GM18511 (cell line): ENCODE results near the gene HSD11B1.

Experiments used
- ATAC-seq: cut with Tn5 transposase; IDR thresholded peaks from one replicate; pipeline ENCODE4 v1.9.1; 2021; ENCODE audit warnings: mild to moderate bottlenecking, moderate library complexity; ENCODE audit not compliant: unreplicated experiment

HSD11B1 gene

GRCh38 chr1:209751627-209752231 is 47.1 kb downstream of the HSD11B1 start:
- ATAC-seq = peak; percentile 52

- no peak for ATAC-seq
Measured at GRCh38 chr1:209752890-209753289, 48.2 kb downstream of the HSD11B1 start.

- no peak for ATAC-seq
Measured at GRCh38 chr1:209755256-209755655, 50.6 kb downstream of the HSD11B1 start.

DNA sequence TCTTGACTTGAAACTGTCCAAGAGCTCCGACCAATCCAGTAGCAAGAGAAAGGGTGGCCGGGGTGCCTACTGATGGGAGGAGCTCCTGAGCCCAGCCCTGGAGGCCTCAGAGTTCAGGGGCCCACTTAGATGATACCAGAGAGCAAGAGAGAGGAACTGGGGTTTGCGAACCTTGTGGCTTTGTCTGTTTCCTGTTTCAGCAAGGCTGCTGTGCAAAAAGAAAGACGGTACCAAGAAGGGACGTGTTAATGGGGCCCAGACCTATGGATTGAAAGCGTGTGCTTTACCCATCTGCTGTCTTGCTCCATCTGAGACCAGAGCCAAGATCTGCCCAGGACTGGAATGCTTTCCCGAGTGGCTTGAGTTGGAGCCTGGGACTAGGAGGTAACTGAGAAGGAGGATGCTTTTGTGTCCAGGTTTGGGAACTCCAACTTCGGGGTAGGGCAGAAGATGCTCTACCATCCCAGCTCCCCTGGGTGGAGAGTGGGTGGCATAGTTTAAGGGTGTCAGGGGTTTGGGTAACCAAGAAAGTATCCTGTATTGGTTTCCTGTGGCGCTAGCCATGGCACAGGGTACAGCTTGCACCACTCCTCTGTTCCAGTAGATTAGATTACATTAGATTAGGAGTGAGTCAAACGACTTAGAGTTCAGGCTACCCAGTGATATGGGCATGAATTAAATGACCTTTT is 51.4 kb downstream of the HSD11B1 start, which contains the start of gene TRAF3IP3:
Gene TRAF3IP3 (plus strand): TSS at position 128 of the 689 bp plus-strand sequence. CDS start 3,987 bp downstream, outside the sequence.
- peak; percentile 75 for ATAC-seq

DNA sequence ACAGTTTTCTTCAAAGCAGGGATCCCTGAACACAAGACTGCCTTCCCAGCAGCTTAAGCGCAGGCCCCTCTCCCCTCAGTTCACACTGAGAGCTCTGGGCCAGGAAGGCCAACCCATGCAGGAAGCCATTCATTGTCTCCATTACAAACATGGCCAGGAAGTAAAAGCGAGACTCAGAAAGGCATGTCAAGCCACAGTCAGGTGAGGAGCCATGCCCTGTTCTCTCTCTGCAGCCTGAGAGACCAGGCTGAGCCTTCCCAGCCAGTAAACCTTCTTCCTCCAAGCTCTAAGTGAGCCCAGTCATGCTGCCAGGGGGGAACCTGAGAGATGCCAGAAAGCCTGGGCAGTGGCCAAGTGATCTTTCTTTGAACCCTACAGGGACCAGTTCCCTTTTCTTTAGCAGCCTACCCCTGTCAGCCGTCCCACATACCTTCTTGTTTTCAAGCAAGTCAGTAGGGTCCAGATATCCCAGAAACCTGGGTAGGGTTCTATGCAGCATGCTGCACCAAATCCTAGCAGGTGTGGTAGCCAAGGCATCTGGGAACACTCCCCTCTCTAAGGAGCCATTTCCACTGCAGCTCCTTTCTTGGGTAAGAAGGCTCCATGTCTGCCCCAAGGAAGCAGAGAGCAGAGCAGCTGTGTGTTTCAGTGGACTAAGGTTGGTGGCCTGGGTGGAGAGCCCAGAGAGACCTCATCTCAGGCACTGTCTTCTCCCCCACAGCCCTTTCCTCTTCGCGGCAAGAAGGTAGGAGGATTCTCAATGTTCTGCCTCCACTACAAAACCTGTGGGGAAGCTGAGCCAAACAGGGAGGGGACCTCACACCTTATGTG is 52.2 kb downstream of the HSD11B1 start:
- ATAC-seq = peak; percentile 37

GRCh38 chr1:209758400-209758799 is 53.8 kb downstream of the HSD11B1 start:
- ATAC-seq = no peak

GRCh38 chr1:209759829-209760359 is 55.2 kb downstream of the HSD11B1 start:
- no peak for ATAC-seq

GRCh38 chr1:209761011-209761635 is 56.5 kb downstream of the HSD11B1 start:
- no peak for ATAC-seq

DNA sequence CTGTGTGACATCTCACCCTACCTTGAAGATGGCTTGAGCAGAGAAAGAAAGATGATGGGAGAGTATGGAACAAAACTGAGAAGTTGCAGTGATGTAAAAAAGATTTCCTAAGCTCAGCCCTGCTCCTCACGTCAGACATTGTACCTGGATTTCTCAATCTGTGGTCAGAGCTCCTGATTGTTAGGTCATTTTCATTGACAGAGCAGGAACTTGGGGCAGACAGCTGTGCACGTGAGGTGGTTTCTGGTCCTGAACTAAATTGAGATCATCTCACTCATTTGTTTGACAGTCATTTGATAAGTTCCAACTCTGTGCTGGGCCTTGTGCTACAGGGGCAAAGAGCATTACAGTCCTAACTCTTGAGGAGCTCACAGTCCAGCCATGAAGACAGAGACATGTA is 61.4 kb downstream of the HSD11B1 start:
- no peak for ATAC-seq

DNA sequence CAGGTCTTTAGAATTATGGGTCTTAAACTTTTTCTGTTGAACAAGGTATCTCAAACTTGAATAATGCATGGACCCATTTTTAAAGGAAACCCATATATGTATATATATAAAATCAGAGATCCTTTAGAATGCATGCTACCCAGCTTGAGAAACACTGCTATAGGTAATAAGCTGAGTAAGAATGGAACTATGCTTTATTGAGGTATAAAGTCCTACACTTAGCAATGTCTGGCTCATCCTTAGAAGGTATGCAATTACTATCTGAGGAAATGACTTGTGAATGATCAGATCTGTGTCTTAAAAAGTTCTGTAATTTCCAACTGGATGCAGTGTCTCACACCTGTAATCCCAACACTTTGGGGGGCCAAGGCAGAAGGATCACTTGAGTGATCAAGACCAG is 62.5 kb downstream of the HSD11B1 start:
- ATAC-seq = no peak

DNA sequence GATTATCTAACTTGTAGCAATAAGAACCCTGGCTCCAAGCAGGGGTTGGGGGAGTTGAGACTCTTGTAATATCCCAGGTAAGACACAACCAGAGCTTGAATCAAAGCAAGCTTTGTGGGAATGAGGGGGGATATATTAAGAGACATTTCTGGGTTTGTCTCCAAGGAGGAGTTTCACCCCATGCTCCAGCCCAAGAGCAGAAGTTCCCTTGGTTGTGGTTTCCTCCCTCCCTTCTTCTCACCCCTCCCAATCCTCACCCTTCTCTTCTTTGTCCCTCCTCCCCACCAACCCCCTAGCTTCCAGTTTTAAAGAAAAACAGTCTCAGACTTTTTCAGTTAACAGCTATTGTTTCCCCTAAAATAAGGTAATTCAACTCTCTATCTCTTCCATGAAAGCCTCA is 63.1 kb downstream of the HSD11B1 start:
- ATAC-seq = no peak

DNA sequence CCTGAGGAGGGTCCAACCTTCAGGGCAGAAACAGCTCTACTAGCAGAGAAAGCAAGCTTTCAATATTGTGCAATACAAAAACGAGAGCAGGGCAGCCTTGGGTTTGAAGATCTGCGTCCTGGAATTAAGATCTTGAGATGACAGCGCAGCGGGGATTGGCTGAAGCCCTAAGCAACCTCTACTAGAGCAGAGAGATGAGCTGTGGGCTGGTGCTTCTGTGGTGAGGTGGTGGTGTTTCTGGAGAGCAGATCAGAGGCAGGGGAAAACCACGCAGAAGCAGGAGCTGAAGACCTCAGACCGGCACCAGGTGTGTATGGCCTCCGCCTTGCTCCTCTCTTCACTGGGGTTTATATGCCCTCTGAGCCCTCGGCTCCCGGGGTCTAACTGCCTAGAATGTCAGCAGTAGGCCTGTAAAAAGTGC is 63.7 kb downstream of the HSD11B1 start:
- peak; percentile 82 for ATAC-seq

DNA sequence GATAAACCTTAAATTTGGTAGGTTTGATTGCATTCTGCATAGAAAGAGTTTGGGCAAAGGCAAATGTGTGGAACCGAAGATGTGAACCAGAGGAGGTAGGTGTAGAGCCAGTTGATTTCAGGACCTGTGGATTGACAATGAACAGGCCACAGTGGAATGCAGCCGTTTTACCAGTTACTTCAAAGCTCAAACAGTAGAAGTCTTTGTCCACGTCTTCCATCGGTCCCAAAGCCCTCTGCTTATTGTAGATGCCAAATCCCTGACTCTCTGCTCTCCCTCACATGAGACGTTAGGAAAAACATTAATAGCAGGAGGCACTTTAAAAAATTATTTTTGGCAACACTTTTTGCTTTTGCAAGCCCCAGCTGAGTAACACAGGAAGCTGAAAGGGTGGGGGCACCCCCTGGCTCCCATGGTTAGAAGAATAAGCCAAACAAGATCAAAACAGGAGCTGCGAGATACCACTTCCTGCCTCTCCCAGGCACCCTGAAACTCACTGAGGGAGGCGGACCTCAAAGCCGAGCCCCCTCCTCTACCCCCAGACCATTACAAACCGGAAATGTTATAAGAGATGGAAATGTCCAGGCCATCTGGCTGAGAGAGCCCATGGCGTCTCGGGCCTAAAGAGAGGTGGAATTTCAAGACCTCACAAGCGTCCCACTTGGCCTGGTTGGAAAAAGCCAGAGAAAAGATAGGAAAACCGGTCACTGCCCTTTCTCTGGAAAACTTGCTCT is 64.7 kb downstream of the HSD11B1 start:
- ATAC-seq = peak; percentile 82

DNA sequence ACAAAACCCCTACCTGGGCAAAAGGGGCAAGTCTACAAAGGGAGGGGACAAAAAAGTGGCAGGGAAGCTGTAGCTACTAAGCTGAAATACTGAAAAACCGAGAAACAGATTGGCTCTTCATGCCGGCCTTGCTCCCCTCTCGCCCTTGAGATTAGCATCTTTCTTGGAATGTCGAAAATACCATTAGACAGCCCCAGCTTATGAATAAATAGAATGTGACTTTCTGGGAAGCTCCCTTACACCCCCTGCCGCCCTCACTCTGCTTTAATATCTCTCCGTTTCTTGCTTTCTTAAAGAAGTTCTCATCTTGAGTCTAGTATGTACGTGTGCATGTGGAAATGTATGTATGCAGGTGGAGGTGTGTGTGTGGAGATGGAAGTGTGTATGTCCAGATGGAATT is 65.3 kb downstream of the HSD11B1 start:
- no peak for ATAC-seq

DNA sequence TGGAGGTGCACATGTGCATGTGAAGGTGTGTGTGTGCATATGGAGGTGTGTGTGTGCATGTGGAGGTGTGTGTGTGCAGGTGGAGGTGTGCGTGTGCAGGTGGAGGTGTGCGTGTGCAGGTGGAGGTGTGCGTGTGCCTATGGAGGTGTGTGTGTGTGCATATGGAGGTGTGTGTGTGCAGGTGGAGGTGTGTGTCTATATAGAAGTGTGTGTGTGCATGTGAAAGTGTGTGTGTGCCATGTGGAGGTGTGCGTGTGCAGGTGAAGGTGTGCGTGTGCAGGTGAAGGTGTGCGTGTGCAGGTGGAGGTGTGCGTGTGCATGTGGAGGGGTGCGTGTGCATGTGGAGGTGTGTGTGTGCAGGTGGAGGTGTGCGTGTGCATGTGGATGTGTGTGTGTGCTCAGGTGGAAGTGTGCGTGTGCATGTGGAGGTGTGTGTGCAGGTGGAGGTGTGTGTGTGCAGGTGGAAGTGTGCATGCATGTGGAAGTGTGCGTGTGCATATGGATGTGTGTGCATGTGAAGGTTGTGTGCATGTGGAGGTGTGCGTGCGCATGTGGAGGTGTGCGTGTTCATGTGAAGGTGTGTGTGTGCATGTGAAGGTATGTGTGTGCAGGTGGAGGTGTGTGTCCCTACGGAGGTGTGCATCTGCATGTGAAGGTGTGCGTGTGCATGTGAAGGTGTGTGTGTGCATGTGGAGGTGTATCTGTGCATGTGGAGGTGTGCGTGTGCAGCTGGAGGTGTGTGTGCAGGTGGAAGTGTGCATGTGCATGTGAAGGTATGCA is 66.2 kb downstream of the HSD11B1 start:
- no peak for ATAC-seq

- ATAC-seq = no peak
Measured at GRCh38 chr1:209772126-209772525, 67.5 kb downstream of the HSD11B1 start.

DNA sequence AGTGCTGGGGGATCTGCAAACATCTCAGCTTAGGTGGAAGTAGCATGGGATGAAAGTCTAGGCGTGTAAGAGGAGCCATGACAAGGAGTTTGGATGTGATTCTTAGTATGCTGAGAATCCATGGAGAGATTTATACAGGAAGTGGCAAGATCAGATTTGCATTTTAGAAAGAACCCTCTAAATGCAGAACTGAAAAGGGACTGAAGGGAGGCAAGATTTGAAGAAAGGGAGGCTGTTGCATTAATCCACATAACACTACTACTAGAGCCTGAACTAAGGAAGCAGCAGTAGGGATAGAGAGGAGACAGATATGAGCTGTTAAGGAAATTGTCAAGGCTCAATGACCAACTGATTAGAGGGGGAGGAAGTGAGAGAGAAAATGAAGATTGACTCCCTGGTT is 69.9 kb downstream of the HSD11B1 start:
- ATAC-seq = peak; percentile 68

DNA sequence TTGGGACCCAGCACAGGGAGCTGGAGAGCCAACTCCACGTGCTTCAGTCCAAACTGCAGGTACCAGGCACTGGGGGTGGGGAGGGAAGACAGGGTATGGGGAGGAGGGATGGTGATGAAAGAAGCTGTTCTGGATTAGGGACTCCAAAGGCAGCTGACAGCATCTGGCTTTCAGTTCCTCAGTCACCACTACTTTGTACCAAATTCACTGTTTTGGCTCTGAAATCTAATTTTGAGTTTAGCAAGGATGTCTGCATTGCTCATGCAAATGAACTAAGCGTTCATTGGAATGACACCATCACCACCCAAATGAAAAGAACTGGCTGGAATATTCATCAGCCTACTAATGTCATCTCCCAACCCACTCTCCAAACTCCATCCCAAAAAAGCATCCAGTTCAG is 71.0 kb downstream of the HSD11B1 start:
- ATAC-seq = no peak

GRCh38 chr1:209777587-209777986 is 72.9 kb downstream of the HSD11B1 start:
- ATAC-seq = no peak

DNA sequence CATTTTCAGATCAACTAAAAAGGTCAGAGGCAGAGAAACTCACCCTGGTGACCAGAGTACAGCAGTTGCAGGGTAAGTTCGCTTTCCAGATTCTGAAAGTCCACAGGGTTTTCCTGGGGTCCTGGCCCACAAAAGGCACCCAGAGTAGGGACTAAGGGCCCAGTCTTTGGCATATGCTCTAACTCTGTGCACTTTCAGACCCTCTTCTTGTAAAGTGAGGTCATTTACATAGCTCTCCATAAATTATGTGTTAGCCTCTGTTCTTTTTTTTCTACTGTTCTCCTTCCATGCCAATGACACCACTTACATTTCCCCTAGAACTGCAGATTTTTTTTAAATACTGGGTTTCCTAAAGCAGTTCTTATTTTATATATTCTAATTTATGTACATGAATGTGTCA is 73.5 kb downstream of the HSD11B1 start:
- ATAC-seq = no peak
